B cell (primary cell): Measurements from ENCODE around the gene ADAMTS2. TPM values are rescaled to one million over a fixed set of nuclear protein-coding genes. Genes with fewer than 3 reads are reported as not detected.

ENCODE experiments used
- ATAC-seq: fragments of 200-7000 bp; cut with Tn5 transposase; one replicate; pipeline ENCODE4 v1.10.0; 2021; ENCODE audit warnings: low read depth, mild to moderate bottlenecking, moderate number of reproducible peaks, moderate library complexity
- CTCF ChIA-PET: fragments of 350-600 bp; sonication (Branson Sonifier 250); formaldehyde crosslinking; loops from one replicate; lab custom pipeline; 2021; ENCODE audit warnings: antibody characterized with exemption, inconsistent platforms; lab: Charles Lee
- POLR2A ChIA-PET: fragments of 350-600 bp; sonication (Branson Sonifier 250); formaldehyde crosslinking; loops from one replicate; lab custom pipeline; 2021; ENCODE audit warnings: antibody characterized with exemption; lab: Charles Lee
- DNase-seq: peaks from one replicate; pipeline ENCODE4 v3.0.0; 2013
- H2AFZ ChIP-seq: 2 replicates; pipeline ENCODE4 v1.6.1; 2012; ENCODE audit warnings: mild to moderate bottlenecking, low read depth, low read length; ENCODE audit not compliant: insufficient read depth, poor library complexity, severe bottlenecking
- H3K27ac ChIP-seq, 2 donors: 1 replicate in 1 of 2; 2 replicates in 1 of 2; pipeline ENCODE4 v1.5.1; 2012 to 2013; ENCODE audit warnings: low read length in 2 of 2, mild to moderate bottlenecking in 2 of 2, moderate library complexity in 1 of 2
- H3K27me3 ChIP-seq, 4 experiments: fragments of 200-600 bp in 1 of 4; sonication (generic) in 1 of 4; replicated peaks in 1 of 4; 1 replicate in 2 of 4; 2 replicates in 2 of 4; pipeline versions ENCODE4 v1.6.1 to v1.7.0; 2013 to 2016; ENCODE audit warnings: low read length in 3 of 4, mild to moderate bottlenecking in 2 of 4, mixed read lengths in 1 of 4, moderate library complexity in 1 of 4; ENCODE audit not compliant: insufficient read depth in 4 of 4, control insufficient read depth in 3 of 4; ENCODE audit errors: control extremely low read depth in 1 of 4
- H3K36me3 ChIP-seq, 2 experiments: replicated peaks in 1 of 2; 1 replicate in 1 of 2; 2 replicates in 1 of 2; pipeline versions ENCODE4 v1.6.1 to v1.7.1; 2013; ENCODE audit warnings: low read length in 1 of 2; ENCODE audit not compliant: insufficient read depth in 2 of 2, control insufficient read depth in 1 of 2; ENCODE audit errors: control extremely low read depth in 1 of 2, extremely low read depth in 1 of 2
- H3K4me1 ChIP-seq, 2 donors: fragments of 200-600 bp in 1 of 2; sonication (generic) in 1 of 2; 1 replicate in 1 of 2; 2 replicates in 1 of 2; pipeline versions ENCODE4 v1.5.1 to v1.6.1; 2013 to 2017; ENCODE audit warnings: low read length in 2 of 2; ENCODE audit not compliant: control insufficient read depth in 2 of 2, insufficient read depth in 2 of 2
- H3K4me2 ChIP-seq: replicated peaks from 2 replicates; pipeline ENCODE3; 2012; ENCODE audit warnings: mild to moderate bottlenecking, low read depth, low read length; ENCODE audit not compliant: poor library complexity, severe bottlenecking
- H3K4me3 ChIP-seq, 5 experiments: fragments of 200-600 bp in 1 of 5; sonication (generic) in 1 of 5; 1 replicate in 3 of 5; 2 replicates in 2 of 5; pipeline versions ENCODE4 v1.5.1 to v1.7.0; 2011 to 2016; ENCODE audit warnings: low read length in 4 of 5, mild to moderate bottlenecking in 4 of 5, low read depth in 2 of 5, control low read depth in 1 of 5, moderate library complexity in 1 of 5; ENCODE audit not compliant: insufficient read depth in 1 of 5; ENCODE audit errors: control extremely low read depth in 1 of 5, extremely low read depth in 1 of 5
- H3K79me2 ChIP-seq: fragments of 200-600 bp; sonication (generic); one replicate; pipeline ENCODE4 v1.6.0; 2016; ENCODE audit warnings: low read length; ENCODE audit not compliant: control insufficient read depth, insufficient read depth
- H3K9ac ChIP-seq: fragments of 200-600 bp; sonication (generic); 2 replicates; pipeline ENCODE4 v1.6.1; 2017; ENCODE audit warnings: mild to moderate bottlenecking, low read length, moderate library complexity
- H3K9me3 ChIP-seq, 3 donors: one replicate each; pipeline versions ENCODE4 v1.6.1 to v1.7.1; 2013; ENCODE audit warnings: low read length in 2 of 3; ENCODE audit not compliant: control insufficient read depth in 2 of 3, insufficient read depth in 1 of 3; ENCODE audit errors: control extremely low read depth in 1 of 3
- H4K20me1 ChIP-seq: 2 replicates; pipeline ENCODE4 v1.6.0; 2012; ENCODE audit warnings: mild to moderate bottlenecking, low read length; ENCODE audit not compliant: insufficient read depth, control insufficient read depth, poor library complexity, severe bottlenecking
- H3K27ac Mint-ChIP-seq: one replicate; pipeline ENCODE4 v1.8.0; 2021; ENCODE audit warnings: mixed read lengths
- H3K27me3 Mint-ChIP-seq: one replicate; pipeline ENCODE4 v1.8.0; 2021; ENCODE audit warnings: mixed read lengths
- H3K4me1 Mint-ChIP-seq: one replicate; pipeline ENCODE4 v1.8.0; 2021; ENCODE audit warnings: mixed read lengths
- H3K4me3 Mint-ChIP-seq: one replicate; pipeline ENCODE4 v1.8.0; 2021; ENCODE audit warnings: mixed read lengths
- H3K9me3 Mint-ChIP-seq: one replicate; pipeline ENCODE4 v1.8.0; 2022; ENCODE audit warnings: mixed read lengths; ENCODE audit not compliant: insufficient read depth
- CTCF ChIP-seq: fragments of 200-600 bp; IDR thresholded peaks from one replicate; pipeline ENCODE4 v1.8.0; 2022; ENCODE audit warnings: antibody characterized with exemption, mild to moderate bottlenecking
- EZH2 ChIP-seq: IDR thresholded peaks from 2 replicates; pipeline ENCODE4 v1.6.1; 2012; ENCODE audit warnings: borderline replicate concordance, low read depth, mild to moderate bottlenecking, moderate library complexity, low read length; ENCODE audit not compliant: insufficient read depth, poor library complexity, severe bottlenecking
- WGBS: methylation state at CpG from one replicate; pipeline ENCODE4 v1.1.5; 2013; ENCODE audit warnings: missing lambda C conversion rate; ENCODE audit not compliant: insufficient coverage; 5-methylcytosine and 5-hydroxymethylcytosine counted together
- intact Hi-C: fragments of 100-400 bp; cut with micrococcal nuclease; formaldehyde crosslinking; loops from one replicate; pipeline ENCODE4 v1.10.0; 2022
- polyA plus RNA-seq: library from polyadenylated mRNA; depleted of rRNA; stranded (reverse); fragments of >200 nt; gene quantifications from 2 replicates; pipeline ENCODE4 v1.2.3, GENCODE V29; 2012
- total RNA-seq, 2 donors: library from RNA; stranded (reverse); fragments of 120-200 nt in 1 of 2; gene quantifications; 1 replicate in 1 of 2; 2 replicates in 1 of 2; pipeline versions ENCODE4 v1.2.3 to v1.2.4, GENCODE V29; 2013 to 2022

The ADAMTS2 gene
- total and polyA plus RNA-seq, 2 donors (not counting 1 experiment from before 2014, with no cell fraction given), result not detected

DNA sequence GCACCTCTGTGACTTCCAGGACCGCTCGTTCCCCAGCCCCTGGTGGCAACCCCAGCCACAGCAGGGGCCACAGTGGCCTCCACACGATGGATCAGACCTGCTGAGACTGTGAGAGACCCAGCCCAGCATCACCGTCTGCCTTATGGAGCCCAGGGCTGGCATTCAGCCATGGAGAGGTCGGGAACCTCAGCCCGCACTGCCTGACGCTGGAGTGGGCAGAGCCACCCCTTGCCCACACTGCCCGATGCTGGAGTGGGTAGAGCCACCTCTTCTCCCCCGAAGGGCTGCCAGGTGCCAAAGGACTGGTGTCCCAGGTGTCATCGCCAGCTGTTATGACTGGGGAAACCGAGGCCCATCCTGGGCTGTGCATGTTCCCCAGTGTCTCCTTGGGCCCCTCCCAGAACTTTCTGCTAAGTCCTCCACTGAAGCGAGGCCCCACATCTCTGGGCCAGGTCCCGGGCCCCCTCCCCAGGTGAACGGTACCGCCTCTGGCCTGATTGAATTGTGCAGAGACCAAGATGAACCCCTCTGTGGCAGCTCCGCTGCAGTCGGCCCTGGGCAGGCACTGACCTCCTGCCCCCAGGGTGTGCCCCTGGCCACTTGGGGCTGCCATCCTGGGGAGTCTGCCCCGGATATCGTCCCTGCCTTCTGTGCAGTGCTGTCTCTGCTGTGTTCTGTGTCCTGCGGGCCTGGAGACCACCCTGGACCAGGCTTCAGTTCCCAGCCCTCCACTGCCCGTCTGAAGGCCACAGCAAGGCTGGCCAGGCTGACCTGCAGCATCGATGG, 137.1 kb downstream of the ADAMTS2 start:
- H3K4me2 ChIP-seq, result no peak overlapping the region
- Mint-ChIP-seq H3K4me1 (no peaks in the 10 kb centered on the region), H3K27me3 (no peaks in the 10 kb centered on the region), H3K9me3 (no peaks in the 10 kb centered on the region), H3K4me3 (no peak overlapping the region), H3K27ac (no peak overlapping the region)
- no peaks in the 10 kb centered on the region for H3K9me3 ChIP-seq
- no peak overlapping the region for H3K9ac ChIP-seq
- TF ChIP-seq EZH2, result no peak
- TF ChIP-seq CTCF, result no peak
- H3K4me3 ChIP-seq, result no peak overlapping the region
- no peaks in the 10 kb centered on the region for H4K20me1 ChIP-seq
- 88% methylated on average over 22 of the region's 22 CpGs for WGBS
- no peaks in the 10 kb centered on the region for H3K79me2 ChIP-seq
- ChIA-PET POLR2A (no interaction called here), CTCF (no interaction called here)
- ATAC-seq (no peak), DNase-seq (no peak)
- no peak overlapping the region for H3K27ac ChIP-seq
- intact Hi-C loops, result no loop called here
- H3K4me1 ChIP-seq, result no peaks in the 10 kb centered on the region
- no peaks in the 10 kb centered on the region for H3K27me3 ChIP-seq
- no peak overlapping the region for H2AFZ ChIP-seq
- no peaks in the 10 kb centered on the region for H3K36me3 ChIP-seq

- Histone ChIP-seq H3K4me1 (no peaks in the 10 kb centered on the region), H4K20me1 (no peaks in the 10 kb centered on the region), H3K27ac (no peak overlapping the region), H3K79me2 (no peaks in the 10 kb centered on the region), H3K9ac (no peak overlapping the region), H3K27me3 (no peaks in the 10 kb centered on the region), H3K4me3 (no peak overlapping the region), H3K36me3 (no peaks in the 10 kb centered on the region), H3K4me2 (no peak overlapping the region), H2AFZ (no peak overlapping the region), H3K9me3 (no peaks in the 10 kb centered on the region)
- no peak for ATAC-seq
- intact Hi-C loops, result no loop called here
- Mint-ChIP-seq H3K27me3 (no peaks in the 10 kb centered on the region), H3K27ac (no peak overlapping the region), H3K4me1 (no peaks in the 10 kb centered on the region), H3K4me3 (no peak overlapping the region), H3K9me3 (no peaks in the 10 kb centered on the region)
- ChIA-PET CTCF (no interaction called here), POLR2A (no interaction called here)
- no peak for TF ChIP-seq CTCF
- TF ChIP-seq EZH2, result no peak
- WGBS, result 84% methylated on average over 18 of the region's 20 CpGs
- DNase-seq, result no peak
These were observed 137.8 kb downstream of the ADAMTS2 start for GRCh38 chr5:179207470-179207869.
